Mesenteric fat pad (tissue), 1 donor: ENCODE results near the gene HOXC12. TPM values are rescaled to one million over a fixed set of nuclear protein-coding genes. Genes with fewer than 3 reads are reported as not detected.

Source experiments
- DNase-seq: peaks from one replicate; pipeline ENCODE4 v3.0.0-alpha.2; 2020; ENCODE audit warnings: low spot score
- total RNA-seq: library from RNA; stranded (reverse); fragmentation: NEBNext Ultra II Directional; extraction: Animal tissue kit (Norgen Biotek cat#: 25700); gene quantifications from one replicate; pipeline ENCODE4 v1.2.1, GENCODE V29; 2021
- donor health status: DM: yes; HTN: yes; CAD: no.

The HOXC12 gene
- total RNA-seq, 1 donor from 2014 or later = not detected

GRCh38 chr12:53971129-53971528 is 16.4 kb downstream of the HOXC12 start:
- no peak for DNase-seq

- DNase-seq = no peak
Observed at GRCh38 chr12:53971686-53972085, 17.0 kb downstream of the HOXC12 start.

- DNase-seq = no peak
Observed at GRCh38 chr12:53972152-53972702, 17.5 kb downstream of the HOXC12 start.

GRCh38 chr12:53972722-53973235 is 18.1 kb downstream of the HOXC12 start, which contains the start of gene HOXC11:
HOXC11 (plus strand) TSS chr12:53973126; CDS start chr12:53973242, 116 bp downstream.
- no peak for DNase-seq

GRCh38 chr12:53973236-53974042 is 18.7 kb downstream of the HOXC12 start:
- no peak for DNase-seq

DNA sequence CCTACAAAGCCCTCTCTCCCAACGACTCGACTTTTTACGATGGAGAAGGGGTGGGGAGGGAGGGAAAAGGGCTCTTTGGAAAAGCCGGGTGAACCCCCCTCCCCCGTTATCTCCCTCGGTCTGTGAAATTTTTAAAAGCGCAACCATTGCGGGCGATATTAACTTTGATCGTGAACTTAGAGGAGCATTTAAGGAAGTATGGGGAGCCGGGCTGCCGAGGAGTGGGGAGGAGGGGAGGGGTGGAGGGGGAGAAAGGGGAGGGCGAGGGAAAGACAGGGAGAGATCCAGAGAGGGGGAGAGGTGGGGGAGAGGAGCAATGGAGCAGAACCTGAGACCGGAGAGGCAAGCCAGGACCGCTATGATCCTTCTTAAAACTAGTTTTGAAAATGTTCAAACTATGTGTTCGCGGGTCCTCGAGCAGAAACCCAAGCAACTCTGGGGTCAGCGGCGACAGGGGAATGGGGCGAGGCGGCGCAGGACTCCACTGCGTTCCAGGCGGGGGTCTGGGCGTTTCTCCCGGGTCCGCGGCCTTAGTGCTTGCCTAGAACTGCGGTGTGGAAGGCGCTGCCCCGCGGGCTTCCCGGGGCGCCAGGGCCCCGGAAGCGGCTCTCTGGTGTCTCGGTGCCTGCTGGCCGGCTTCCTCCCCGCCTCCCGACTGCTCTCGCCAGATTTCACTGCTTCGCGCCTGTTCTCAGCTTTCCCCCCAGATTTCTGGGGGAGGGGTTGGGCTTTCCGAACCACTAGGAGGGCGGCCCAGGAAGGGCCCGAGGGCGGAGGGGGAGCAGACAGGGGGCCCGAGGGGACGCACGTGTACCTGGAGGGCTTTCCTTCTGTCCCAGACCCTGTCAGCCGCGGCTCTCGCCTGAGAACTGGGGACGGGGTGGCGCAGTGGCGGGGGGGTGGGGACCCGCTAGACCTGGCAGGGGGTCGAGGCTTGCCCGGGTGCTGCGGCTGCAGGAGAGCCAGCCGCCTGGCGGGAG is 19.7 kb downstream of the HOXC12 start, which contains the start of gene HOTAIR:
TSS of gene HOTAIR (minus strand) at position 871 of the 980 bp plus-strand sequence.
- no peak for DNase-seq

- DNase-seq = no peak
Observed at GRCh38 chr12:53975064-53975471, 20.4 kb downstream of the HOXC12 start.

- DNase-seq = no peak
Observed at GRCh38 chr12:53975479-53976152, 20.9 kb downstream of the HOXC12 start.

GRCh38 chr12:53976172-53976822 is 21.6 kb downstream of the HOXC12 start:
- no peak for DNase-seq

DNA sequence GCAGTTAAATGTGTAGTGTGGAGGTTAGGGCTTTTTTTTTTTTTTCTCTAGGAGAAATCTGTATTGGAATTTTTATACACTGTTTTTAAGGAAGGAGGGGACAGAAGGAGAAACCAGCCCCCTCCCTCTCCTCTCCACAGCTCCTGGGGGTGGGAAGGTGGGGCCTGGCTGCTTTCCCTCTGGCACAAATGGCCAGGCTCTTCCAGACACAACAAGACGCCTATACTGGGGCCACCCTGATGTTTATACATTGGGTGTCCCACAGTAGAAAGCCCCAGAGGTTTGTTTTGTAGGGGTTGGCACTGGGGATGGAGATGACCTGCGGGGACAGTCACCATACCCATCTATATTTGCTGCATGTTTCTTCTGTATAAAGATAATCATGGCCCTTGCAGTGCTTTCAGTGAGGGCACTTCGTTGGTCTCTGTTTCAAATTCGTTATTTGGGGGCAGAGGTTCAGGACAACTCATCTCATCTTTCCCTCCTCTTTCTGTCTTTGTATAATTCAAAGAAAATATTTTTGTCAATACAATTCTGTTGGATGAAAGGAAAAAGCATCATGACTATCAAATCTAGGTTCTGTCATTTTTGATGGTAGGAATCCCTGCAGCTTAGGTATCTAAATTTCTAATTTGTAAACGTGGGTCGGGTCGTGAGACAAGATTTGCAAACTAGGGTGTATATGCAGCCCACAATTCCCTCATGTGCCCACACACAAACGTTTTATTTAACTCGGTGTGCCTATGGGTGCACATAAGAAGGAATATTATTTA is 22.3 kb downstream of the HOXC12 start:
- DNase-seq = no peak

DNA sequence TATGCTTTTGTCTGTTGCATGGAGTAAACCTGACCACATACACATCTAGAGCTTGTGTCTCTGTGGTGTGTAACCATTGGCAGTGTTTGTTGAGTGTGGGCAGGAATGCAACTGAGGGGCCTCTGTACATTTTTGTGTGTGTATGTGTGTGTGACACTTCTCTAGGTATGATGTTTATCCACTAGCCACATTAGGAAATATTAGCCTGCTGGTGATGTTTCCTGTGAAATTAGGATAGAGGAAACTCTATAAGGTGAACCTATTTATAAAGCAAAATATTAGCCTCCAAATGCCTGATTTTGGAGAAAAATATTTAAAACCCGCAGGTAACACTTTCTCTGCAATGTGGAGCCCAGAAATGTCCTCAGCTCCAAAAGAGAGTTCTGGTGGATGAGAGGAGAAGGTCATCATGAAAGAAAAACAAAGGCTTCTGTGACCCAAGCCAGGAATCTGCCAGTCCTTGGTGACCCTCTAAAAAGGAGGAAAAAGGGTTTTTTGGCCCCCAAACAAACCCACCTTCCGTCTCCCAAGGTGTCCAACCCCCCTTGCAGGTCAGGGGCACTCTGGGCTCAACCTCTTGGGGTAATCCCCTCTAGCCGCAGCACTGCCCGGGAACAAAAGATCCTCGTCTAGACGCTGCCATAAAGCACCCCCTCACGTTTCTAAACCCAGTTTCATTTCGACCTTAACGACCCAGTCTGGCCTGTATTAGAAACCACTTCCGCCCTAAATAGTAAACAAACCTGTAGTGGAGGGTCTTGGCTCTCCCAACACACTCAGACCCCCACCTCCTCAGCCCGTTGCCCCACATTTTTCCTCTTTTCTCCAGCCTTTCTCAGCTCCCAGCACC is 23.1 kb downstream of the HOXC12 start:
- no peak for DNase-seq

- no peak for DNase-seq
Observed at GRCh38 chr12:53978477-53979356, 24.0 kb downstream of the HOXC12 start.

DNA sequence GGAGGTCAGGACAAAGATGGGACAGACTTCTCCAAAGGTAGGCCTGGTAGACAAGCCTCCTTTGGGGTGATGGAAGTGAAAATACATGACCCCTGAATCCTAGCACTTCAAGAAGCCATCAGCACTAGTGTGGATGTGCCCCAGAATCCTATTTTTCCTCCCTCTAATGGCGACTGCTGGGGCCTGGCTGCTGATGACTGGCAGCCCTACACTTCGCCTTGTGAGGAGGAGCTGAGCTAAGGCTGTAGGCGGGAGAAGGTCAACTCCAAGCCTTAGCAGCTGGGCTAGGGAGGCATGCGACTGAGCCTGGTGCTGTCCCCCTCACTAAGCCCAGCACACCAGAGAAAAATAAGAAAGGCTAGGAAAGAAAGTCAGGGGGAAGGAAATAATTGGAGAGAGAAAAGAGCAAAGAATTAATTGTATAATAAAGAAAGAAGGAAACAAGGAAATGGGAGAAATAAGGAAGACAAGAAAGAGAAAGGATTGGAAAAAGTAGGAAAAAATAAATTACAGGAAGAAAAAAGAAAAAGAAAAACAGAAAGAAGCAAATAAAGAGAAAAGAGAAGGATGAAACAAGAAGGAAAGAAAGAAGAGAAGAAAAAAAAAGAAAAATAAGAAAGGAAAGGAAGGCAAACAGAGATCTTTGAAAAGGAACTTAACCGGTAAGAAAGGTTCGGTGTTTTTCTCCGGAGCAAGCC is 25.6 kb downstream of the HOXC12 start:
- no peak for DNase-seq

DNA sequence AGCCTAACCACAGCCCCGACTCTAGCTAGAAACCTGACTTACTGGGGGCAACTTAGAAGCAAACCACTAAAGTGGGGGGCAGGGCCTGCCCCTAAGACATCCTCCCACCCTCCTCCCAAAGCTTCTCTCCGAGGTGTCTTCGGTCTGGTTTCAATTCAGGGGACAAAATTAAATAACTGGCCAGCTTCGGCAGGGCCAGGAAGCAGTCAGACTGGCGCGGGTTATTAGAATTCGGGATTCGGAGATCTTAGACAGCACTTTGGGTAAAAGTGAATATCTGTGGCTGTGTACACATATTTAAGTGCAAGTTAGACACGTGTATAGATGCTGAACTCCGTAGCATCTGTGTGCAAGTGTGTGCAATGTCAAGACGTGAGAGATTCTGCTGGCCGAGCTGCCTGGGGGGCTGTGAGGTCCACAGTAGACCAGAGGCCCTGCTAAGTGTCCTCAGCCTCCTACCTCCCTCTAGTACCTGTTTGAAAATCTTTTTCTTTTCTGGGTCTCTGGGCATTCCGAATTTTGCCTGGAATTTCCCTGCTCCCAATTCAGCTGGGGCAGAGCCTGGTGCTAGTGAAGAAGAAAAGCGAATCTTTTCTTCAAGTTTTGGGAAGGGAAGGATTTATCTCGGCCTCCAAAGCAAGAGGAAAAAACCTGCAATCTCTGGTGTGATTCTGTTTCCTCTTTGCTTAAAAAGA is 26.2 kb downstream of the HOXC12 start:
- no peak for DNase-seq

GRCh38 chr12:53981634-53982565 is 27.2 kb downstream of the HOXC12 start:
- DNase-seq = no peak
